Measurements from ENCODE around the gene SLC39A3.

SLC39A3 gene

GRCh38 chr19:2717638-2718541 is 21.9 kb downstream of the SLC39A3 start:
- TF ChIP-seq GATA3 (IDR thresholded peaks at IDR 0.05; ENCODE audit: low read depth, low read length) (no peak), GATA2 (IDR thresholded peaks at IDR 0.05; ENCODE audit: low read depth, low read length) (no peak)

GRCh38 chr19:2716722-2717637 is 22.8 kb downstream of the SLC39A3 start:
- TF ChIP-seq GATA3 (IDR thresholded peaks at IDR 0.05; ENCODE audit: low read depth, low read length): no peak
- TF ChIP-seq GATA2 (IDR thresholded peaks at IDR 0.05; ENCODE audit: low read depth, low read length): no peak

- TF ChIP-seq GATA3 (IDR thresholded peaks at IDR 0.05; ENCODE audit: low read depth, low read length) (no peak), GATA2 (IDR thresholded peaks at IDR 0.05; ENCODE audit: low read depth, low read length) (no peak)
These were observed 23.6 kb downstream of the SLC39A3 start for GRCh38 chr19:2716275-2716650.

GRCh38 chr19:2715470-2716274 is 24.1 kb downstream of the SLC39A3 start:
- TF ChIP-seq GATA3 (IDR thresholded peaks at IDR 0.05; ENCODE audit: low read depth, low read length): no peak

- TF ChIP-seq GATA3 (IDR thresholded peaks at IDR 0.05; ENCODE audit: low read depth, low read length): no peak
- no peak for TF ChIP-seq GATA2 (IDR thresholded peaks at IDR 0.05; ENCODE audit: low read depth, low read length)
These were observed 25.1 kb downstream of the SLC39A3 start for GRCh38 chr19:2714531-2715269.

DNA sequence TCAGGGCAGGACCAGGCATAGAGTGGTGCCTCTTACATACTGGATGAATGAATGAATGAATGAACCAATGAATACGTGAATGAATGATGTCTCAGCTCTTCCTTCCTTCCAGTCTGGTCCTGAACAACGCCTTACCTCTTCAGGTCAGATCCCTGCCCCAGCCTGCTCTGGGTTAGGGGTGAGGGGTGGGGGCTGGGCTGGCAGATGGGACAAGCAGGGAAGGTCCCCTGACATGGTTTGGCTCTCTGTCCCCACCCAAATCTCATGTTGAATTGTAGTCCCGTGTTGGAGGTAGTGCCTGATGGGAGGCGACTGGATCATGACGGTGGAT is 28.0 kb downstream of the SLC39A3 start:
- TF ChIP-seq GATA3 (IDR thresholded peaks at IDR 0.05; ENCODE audit: low read depth, low read length) (no peak), GATA2 (IDR thresholded peaks at IDR 0.05; ENCODE audit: low read depth, low read length) (no peak)

DNA sequence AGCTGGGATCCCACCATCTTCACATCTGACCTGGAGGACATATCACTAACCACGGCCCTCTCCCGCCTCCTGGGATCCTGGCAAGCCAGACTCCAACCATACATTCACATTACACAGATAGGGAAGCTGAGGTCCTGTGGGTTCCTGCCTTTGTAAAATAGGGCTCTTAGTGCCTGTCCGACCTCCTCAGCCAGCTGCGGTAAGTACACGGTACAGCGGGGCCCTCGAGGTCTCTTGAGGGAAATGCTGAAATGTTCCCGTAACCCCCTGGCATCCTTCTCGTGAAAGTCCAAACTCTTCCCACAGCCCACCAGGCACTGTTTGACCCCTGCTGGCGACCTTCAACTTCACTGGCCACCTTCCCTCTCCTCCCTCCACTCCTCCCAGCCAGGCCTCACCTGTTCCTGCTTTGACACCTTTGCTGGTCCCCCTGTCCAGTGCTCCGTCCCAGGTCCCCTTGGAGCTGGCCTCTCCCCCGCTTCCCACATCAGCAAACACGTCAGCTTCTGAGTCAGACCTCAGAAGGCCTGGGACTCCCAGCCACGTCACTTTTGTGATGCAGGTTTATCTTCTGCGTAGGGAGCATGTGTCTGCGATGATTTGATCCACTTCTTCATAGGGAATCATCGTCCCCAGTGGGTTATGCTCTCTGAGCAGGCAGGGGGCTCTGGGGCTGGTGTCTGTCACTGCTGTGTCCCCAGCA is 28.5 kb downstream of the SLC39A3 start:
- TF ChIP-seq GATA2 (IDR thresholded peaks at IDR 0.05; ENCODE audit: low read depth, low read length) (no peak), GATA3 (IDR thresholded peaks at IDR 0.05; ENCODE audit: low read depth, low read length) (no peak)

- TF ChIP-seq GATA3 (IDR thresholded peaks at IDR 0.05; ENCODE audit: low read depth, low read length) (no peak), GATA2 (IDR thresholded peaks at IDR 0.05; ENCODE audit: low read depth, low read length) (no peak)
These were observed 33.6 kb downstream of the SLC39A3 start for GRCh38 chr19:2706251-2706650.

- TF ChIP-seq GATA2 (IDR thresholded peaks at IDR 0.05; ENCODE audit: low read depth, low read length) (no peak), GATA3 (IDR thresholded peaks at IDR 0.05; ENCODE audit: low read depth, low read length) (no peak)
These were observed 36.1 kb downstream of the SLC39A3 start for GRCh38 chr19:2703691-2704216.

DNA sequence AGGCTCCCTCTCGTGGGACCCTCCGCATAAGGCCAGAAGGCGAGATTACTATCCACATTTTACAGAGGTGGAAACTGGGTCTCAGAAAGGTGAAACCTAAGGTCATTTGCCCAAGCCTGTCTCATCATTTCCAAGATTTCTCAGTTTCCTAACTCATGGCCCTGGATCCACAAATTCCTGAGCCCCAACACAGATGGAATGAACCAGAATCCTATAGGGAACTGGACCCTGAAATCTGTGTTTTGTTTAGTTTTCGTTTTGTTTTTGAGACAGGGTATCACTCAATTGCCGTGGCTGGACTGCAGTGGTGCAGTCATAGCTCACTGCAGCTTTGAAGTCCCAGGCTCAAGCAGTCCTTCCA is 36.8 kb downstream of the SLC39A3 start:
- no peak for TF ChIP-seq GATA3 (IDR thresholded peaks at IDR 0.05; ENCODE audit: low read depth, low read length)
- no peak for TF ChIP-seq GATA2 (IDR thresholded peaks at IDR 0.05; ENCODE audit: low read depth, low read length)

GRCh38 chr19:2702170-2703076 is 37.4 kb downstream of the SLC39A3 start, which contains the start of gene GNG7:
TSS of gene GNG7 (minus strand) at chr19:2702694. CDS start at chr19:2520688, 182,006 bp downstream.
- TF ChIP-seq GATA2 (IDR thresholded peaks at IDR 0.05; ENCODE audit: low read depth, low read length) (no peak), GATA3 (IDR thresholded peaks at IDR 0.05; ENCODE audit: low read depth, low read length) (no peak)

Measured in SH-SY5Y (cell line).